IPS DF 4.7 (cell line): ENCODE results near the gene B2M.
A peak's percentile ranks its signal among the peaks of the same experiment; 100 is the strongest.
"Not testable (repeated sequence)": the region's sequence is repeated elsewhere in the genome, so short reads cannot be mapped to it uniquely, and the experiment has no call there.

ENCODE experiments used
- DNase-seq: peaks from one replicate; pipeline ENCODE4 v3.0.0-alpha.2; 2013; ENCODE audit warnings: low spot score; ENCODE audit errors: extremely low read depth

B2M gene

DNA sequence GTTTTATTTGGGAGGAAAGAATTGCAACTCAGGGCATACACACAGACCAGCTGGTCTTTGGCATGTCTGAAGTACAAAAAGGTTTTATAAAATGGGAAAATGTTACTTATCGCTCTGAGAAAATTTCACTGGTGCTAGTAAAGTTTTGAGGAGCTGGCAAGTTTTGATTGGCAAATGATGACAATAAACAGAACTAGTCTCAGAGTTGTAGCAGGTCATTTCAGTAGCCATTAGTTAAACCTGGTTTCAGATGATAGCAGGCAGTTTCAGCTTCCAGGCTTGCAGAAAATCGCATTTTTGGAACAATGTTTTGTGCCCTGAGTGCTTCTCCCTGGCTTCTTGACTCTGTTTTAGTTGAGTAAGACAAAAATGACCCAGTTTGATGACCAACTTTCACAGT lies 10.7 kb downstream of the B2M start:
- DNase-seq: no peak

DNA sequence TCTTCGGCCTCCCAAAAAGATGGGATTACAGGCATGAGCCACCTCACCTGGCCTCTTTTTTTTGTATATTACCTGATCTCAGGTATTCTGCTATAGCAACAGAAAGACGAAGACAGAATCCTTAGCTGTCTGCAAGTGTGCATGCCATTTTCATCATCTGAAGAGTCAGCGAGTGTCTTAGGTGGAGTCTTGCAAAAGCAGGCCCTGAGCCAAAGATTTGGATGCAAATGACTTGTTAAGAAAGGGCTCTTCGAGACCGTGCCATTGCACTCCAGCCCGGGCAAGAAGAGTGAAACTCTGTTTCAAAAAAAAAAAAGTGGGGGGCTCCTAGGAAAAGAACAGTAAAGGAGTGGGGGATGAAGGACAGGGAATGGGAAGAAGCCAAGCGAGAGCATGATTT lies 14.8 kb downstream of the B2M start:
- DNase-seq: no peak

- no peak for DNase-seq
These were observed 15.5 kb downstream of the B2M start for GRCh38 chr15:44726568-44727484.

GRCh38 chr15:44727485-44728231 lies 16.3 kb downstream of the B2M start:
- DNase-seq: no peak

GRCh38 chr15:44728232-44728575 lies 16.9 kb downstream of the B2M start:
- not testable (repeated sequence) for DNase-seq

DNA sequence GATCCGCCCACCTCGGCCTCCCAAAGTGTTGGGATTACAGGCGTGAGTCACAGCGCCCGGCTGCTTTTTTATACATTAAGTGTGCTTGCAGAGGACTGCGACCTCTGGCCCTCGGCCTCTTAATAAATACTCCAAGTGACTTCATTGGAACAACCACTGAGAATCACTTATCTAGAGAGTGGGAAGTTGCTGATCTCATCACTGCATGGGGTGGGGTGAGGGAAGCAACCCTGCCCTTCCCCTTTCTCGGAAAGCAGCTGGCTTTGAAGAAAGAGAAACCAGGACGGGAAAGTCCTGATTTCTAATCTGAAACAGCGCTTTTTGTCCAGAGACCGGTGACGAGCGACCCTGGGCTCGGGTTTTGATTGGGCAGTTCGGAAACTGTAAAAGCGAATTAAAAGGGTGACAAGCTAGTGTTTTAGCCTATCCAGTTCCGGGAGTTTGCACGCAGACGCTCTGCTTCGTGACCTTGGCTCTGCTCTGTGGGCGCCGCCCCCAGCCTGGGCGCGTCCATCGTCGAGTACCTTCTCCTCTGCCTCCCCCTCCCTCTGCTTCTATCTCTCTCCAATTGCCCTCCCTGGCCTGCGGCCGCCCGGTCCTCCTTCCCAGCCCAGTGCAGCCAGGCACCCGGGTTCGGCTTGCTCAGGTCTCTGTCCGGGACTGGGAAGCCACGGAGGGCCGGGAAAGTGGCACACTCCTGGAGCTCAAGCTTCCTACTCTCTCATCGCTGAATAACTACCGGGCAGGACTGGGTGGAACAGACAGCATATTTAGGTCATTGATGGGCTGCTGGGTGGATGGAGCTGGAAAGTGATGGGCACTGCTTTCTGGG lies 17.5 kb downstream of the B2M start:
- DNase-seq: peak; percentile 91

GRCh38 chr15:44729408-44730127 lies 18.3 kb downstream of the B2M start:
- DNase-seq: no peak

GRCh38 chr15:44734839-44735481 lies 23.6 kb downstream of the B2M start:
- DNase-seq: no peak

DNA sequence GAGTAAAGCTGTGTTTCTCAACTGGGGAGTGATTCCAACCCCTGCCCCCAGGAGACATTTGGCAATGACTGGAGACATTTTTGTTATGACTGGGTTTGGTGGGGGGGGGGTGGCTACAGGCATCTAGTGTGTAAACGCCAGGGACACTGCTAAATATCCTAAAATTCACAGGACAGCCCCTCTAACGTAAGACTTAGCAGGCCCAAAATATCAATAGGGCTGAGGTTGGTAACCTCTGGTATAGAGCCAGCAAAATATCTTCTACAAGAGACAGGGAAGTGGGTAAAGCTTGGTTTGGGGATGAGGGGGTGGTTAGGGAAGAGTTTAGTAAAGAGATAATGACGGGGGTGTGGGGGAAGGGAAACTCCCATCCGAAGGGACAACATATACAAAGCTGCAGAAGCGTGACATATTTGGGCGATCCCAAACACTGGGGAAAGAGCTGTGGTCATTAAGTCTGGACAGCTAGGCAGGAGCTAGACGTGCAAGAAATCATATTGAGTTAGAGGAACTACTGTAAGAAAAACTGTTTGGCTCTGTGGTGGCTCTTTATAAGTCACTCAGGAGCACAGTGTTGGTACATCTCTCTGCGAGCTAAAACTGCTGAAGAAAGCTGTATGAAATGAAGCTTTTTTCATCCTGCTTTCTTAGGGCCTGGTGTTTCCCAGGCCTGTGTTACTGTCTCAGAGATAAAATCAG lies 24.3 kb downstream of the B2M start:
- no peak for DNase-seq

GRCh38 chr15:44736181-44736765 lies 25.0 kb downstream of the B2M start, which contains the start of gene TRIM69:
Gene TRIM69 (plus strand): TSS chr15:44736528. CDS start chr15:44736705, 177 bp downstream.
- DNase-seq: no peak

GRCh38 chr15:44738340-44738984 lies 27.1 kb downstream of the B2M start:
- no peak for DNase-seq

DNA sequence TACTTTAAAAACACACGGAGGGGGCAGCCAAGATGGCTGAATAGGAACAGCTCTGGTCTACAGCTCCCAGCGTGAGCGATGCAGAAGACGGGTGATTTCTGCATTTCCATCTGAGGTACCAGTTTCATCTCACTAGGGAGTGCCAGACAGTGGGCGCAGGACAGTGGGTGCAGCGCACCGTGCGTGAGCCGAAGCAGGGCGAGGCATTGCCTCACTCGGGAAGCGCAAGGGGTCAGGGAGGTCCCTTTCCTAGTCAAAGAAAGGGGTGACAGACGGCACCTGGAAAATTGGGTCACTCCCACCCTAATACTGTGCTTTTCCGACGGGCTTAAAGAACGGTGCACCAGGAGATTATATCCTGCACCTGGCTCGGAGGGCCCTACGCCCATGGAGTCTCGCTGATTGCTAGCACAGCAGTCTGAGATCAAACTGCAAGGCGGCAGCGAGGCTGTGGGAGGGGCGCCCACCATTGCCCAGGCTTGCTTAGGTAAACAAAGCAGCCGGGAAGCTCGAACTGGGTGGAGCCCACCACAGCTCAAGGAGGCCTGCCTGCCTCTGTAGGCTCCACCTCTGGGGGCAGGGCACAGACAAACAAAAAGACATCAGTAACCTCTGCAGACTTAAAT lies 28.0 kb downstream of the B2M start:
- not testable (repeated sequence) for DNase-seq

DNA sequence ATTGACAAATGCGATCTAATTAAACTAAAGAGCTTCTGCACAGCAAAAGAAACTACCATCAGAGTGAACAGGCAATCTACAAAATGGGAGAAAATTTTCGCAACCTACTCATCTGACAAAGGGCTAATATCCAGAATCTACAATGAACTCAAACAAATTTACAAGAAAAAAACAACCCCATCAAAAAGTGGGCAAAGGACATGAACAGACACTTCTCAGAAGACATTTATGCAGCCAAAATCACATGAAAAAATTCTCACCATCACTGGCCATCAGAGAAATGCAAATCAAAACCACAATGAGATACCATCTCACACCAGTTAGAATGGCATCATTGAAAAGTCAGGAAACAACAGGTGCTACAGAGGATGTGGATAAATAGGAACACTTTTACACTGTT lies 32.1 kb downstream of the B2M start:
- DNase-seq: not testable (repeated sequence)

DNA sequence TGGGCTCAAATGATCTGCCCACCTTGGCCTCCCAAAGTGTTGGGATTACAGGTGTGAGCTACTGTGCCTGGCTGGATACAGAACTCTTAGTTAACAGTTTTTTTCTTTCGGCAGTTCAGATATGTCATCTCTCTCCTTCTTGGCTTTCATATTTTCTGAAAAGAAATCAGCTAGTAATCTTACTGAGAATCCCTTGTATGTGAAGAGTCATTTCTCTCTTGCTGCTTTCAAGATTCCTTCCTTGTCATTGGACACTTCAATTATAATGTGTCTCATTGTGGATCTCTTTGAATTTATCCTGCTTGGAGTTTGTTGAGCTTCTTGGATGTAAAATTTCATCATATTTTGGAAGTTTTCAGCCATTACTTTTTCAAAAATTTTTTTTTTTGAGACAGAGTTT lies 42.0 kb downstream of the B2M start:
- DNase-seq: no peak

- no peak for DNase-seq
These were observed 51.9 kb downstream of the B2M start for GRCh38 chr15:44763187-44763586.

- no peak for DNase-seq
These were observed 52.5 kb downstream of the B2M start for GRCh38 chr15:44763848-44764247.

GRCh38 chr15:44765036-44765435 lies 53.7 kb downstream of the B2M start:
- DNase-seq: no peak
